ENCODE data around the gene CEP162.
"Not testable (repeated sequence)": the region's sequence is repeated elsewhere in the genome, so short reads cannot be mapped to it uniquely, and the experiment has no call there.

Gene CEP162

DNA sequence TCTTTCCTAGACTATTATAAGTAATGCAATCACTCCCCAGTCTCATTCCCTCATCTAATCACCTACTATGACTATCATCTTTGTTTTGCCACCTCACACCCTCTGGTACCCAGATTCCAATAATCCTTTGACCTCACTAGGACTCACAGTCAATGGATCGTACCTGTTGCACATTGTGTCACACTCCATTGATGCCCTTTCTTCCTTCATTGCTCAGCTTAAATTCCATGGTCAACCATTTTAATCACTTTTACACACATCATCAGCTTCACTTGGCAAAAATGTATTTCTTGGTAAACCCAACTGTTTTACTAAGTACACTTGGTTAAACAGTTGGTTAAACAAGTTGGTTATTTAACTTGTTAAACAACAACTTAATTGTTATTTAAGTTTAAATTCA, 44.0 kb downstream of the CEP162 start:
- peaks cover 19% of the 10 kb centered on the region; the same call in 1 of the 2 replicates for H3K36me3 ChIP-seq (ENCODE audit: insufficient read depth, low read depth, low read length)
- no peak overlapping the region for H3K4me3 ChIP-seq (ENCODE audit: low read length)
- H3K4me1 ChIP-seq (ENCODE audit: insufficient read depth, low read length) = no peaks in the 10 kb centered on the region
- no peaks in the 10 kb centered on the region for H3K27me3 ChIP-seq (ENCODE audit: insufficient read depth, low read length)
- H3K27ac ChIP-seq (ENCODE audit: low read length) = no peak overlapping the region
- no peak overlapping the region for H3K9ac ChIP-seq (ENCODE audit: low read depth, low read length)
- H3K9me3 ChIP-seq (ENCODE audit: insufficient read depth, low read depth, low read length) = no peaks in the 10 kb centered on the region

DNA sequence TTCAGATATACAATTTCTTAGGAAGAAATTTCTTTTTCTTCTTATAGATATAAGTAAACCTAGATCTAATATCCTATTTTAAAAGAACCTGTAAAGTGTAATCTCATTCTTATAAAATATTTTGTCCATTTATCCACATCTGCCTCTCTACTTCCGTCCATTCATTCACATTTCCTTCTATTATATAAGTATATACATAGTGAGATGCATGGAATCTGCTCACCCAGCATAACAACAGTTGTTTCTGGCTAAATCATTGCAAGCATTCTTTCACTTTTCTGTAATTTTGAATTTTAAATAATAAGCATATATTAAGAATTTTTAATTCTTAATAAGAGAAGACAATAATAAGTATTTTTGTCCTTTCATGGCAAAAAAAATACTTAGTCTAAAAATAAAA, 45.4 kb downstream of the CEP162 start:
- no peak overlapping the region for H3K4me3 ChIP-seq (ENCODE audit: low read length)
- H3K4me1 ChIP-seq (ENCODE audit: insufficient read depth, low read length) = no peaks in the 10 kb centered on the region
- H3K27ac ChIP-seq (ENCODE audit: low read length) = no peak overlapping the region
- H3K9me3 ChIP-seq (ENCODE audit: insufficient read depth, low read depth, low read length) = no peaks in the 10 kb centered on the region
- H3K9ac ChIP-seq (ENCODE audit: low read depth, low read length) = no peak overlapping the region
- no peaks in the 10 kb centered on the region for H3K27me3 ChIP-seq (ENCODE audit: insufficient read depth, low read length)
- peaks cover 16% of the 10 kb centered on the region; the same call in 1 of the 2 replicates for H3K36me3 ChIP-seq (ENCODE audit: insufficient read depth, low read depth, low read length)

DNA sequence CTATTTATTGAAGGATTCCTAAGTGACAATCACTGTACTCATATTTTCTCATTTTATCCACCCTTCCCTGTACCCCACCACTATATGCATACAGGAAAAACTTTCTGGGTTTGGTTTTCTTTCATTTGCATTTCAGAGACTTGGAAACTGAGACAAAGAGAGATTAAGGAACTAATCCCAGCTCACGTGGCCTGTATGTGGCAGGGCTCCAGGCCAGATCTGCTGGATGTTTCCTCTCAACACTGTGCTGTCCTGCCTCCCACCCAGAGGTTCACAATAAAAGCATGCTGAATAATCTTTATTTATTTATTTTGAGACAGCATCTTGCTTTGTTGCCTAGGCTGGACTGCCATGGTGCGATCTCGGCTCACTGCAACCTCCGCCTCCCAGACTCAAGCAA, 50.2 kb downstream of the CEP162 start:
- H3K9me3 ChIP-seq (ENCODE audit: insufficient read depth, low read depth, low read length) = no peaks in the 10 kb centered on the region
- H3K4me1 ChIP-seq (ENCODE audit: insufficient read depth, low read length) = no peaks in the 10 kb centered on the region
- no peak overlapping the region for H3K27ac ChIP-seq (ENCODE audit: low read length)

DNA sequence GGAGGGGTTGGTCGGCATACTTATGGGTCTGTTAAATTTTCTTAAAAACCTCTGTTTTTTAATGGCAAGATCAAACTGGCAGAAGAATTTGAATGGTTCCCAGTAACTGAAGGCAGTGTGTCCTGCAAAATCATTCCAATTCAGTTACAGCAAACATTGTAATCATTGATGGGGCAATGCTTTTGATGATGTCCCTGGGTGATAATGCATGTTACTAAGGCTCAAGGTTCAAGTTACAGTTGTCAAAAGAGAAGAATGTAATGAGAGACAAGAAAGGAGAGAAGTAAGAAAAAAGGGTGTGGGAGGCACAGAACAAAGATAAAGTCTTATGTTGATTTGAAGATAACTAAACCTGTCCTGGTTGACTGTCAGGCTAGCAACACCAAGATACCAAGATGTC, 54.9 kb downstream of the CEP162 start:
- H3K9me3 ChIP-seq (ENCODE audit: insufficient read depth, low read depth, low read length) = no peaks in the 10 kb centered on the region

More for the DNA sequence above, 50.2 kb downstream of the CEP162 start:
- no peaks in the 10 kb centered on the region for H3K27me3 ChIP-seq (ENCODE audit: insufficient read depth, low read length)
- H3K9ac ChIP-seq (ENCODE audit: low read depth, low read length) = no peak overlapping the region
- peaks cover 9% of the 10 kb centered on the region for H3K36me3 ChIP-seq (ENCODE audit: insufficient read depth, low read depth, low read length)
- no peak overlapping the region for H3K4me3 ChIP-seq (ENCODE audit: low read length)

DNA sequence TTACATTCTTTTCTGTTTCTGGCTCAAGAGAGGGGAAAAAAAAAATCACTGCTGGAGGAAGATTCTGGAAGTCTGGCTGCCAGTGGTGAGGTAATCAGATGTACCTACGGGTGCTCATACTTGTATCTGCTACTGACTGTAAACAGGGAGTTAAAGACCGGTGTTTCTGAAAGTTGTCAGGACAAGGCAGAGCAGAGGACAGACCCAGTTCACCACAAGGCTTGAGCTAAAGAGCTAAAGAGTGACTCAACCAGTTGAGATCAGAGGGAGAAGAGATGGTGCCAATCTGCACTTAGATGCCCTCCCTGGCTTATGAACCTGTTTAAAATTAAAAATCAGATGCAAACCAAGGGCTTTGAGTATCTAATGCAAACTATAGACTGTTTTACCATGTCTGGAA, 55.4 kb downstream of the CEP162 start:
- no peak overlapping the region for H3K9ac ChIP-seq (ENCODE audit: low read depth, low read length)
- H3K4me1 ChIP-seq (ENCODE audit: insufficient read depth, low read length) = no peaks in the 10 kb centered on the region
- no peaks in the 10 kb centered on the region for H3K9me3 ChIP-seq (ENCODE audit: insufficient read depth, low read depth, low read length)
- H3K27me3 ChIP-seq (ENCODE audit: insufficient read depth, low read length) = no peaks in the 10 kb centered on the region
- peaks cover 29% of the 10 kb centered on the region for H3K36me3 ChIP-seq (ENCODE audit: insufficient read depth, low read depth, low read length)
- H3K4me3 ChIP-seq (ENCODE audit: low read length) = no peak overlapping the region
- no peak overlapping the region for H3K27ac ChIP-seq (ENCODE audit: low read length)

More for the DNA sequence above, 54.9 kb downstream of the CEP162 start:
- H3K9ac ChIP-seq (ENCODE audit: low read depth, low read length) = no peak overlapping the region
- no peak overlapping the region for H3K4me3 ChIP-seq (ENCODE audit: low read length)
- H3K27ac ChIP-seq (ENCODE audit: low read length) = no peak overlapping the region
- peaks cover 24% of the 10 kb centered on the region for H3K36me3 ChIP-seq (ENCODE audit: insufficient read depth, low read depth, low read length)
- no peaks in the 10 kb centered on the region for H3K4me1 ChIP-seq (ENCODE audit: insufficient read depth, low read length)
- H3K27me3 ChIP-seq (ENCODE audit: insufficient read depth, low read length) = no peaks in the 10 kb centered on the region

DNA sequence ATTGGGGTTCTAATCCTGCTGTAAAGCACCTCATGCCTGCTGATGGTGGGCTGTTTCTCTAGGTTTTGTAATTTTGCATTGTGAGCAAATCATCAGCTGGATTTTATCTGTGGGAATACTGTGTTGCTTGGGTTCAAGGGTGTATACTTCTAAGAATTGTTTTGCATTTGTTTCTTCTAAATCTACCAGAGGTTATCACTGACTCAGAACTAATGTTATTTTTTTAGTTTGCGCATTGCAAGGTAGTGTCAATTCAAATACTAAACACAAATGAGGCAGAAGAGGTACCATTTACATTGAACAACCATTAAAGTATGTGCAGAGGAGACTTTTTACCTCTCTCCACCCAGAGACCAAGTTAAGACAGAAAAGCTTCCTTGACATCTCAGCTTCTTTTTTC, 60.0 kb downstream of the CEP162 start:
- Histone ChIP-seq H3K27me3 (ENCODE audit: insufficient read depth, low read length) (no peaks in the 10 kb centered on the region), H3K36me3 (ENCODE audit: insufficient read depth, low read depth, low read length) (peaks cover 27% of the 10 kb centered on the region; the same call in 1 of the 2 replicates), H3K9me3 (ENCODE audit: insufficient read depth, low read depth, low read length) (no peaks in the 10 kb centered on the region), H3K4me3 (ENCODE audit: low read length) (no peak overlapping the region), H3K9ac (ENCODE audit: low read depth, low read length) (no peak overlapping the region), H3K27ac (ENCODE audit: low read length) (no peak overlapping the region), H3K4me1 (ENCODE audit: insufficient read depth, low read length) (no peaks in the 10 kb centered on the region)

DNA sequence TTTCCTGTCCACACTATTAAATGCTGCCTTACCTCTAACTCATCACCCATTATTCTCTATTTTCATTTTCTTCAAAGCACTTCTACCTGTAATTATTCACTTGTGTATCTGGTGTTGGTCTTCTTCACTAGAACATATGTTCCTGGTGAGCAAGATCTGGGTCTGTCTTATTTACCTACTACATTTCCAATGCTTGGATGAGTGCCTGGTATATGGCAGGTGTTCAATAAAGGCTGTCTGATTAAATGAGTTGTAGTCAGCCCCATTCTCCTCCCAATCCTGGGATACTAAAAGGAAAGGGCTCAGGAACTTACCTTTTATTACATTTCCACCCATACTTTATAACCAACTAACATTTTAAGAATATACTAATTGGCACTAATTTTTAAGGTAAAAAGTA, 61.0 kb downstream of the CEP162 start:
- Histone ChIP-seq H3K4me1 (ENCODE audit: insufficient read depth, low read length) (no peaks in the 10 kb centered on the region), H3K4me3 (ENCODE audit: low read length) (no peak overlapping the region), H3K27me3 (ENCODE audit: insufficient read depth, low read length) (no peaks in the 10 kb centered on the region), H3K9me3 (ENCODE audit: insufficient read depth, low read depth, low read length) (no peaks in the 10 kb centered on the region), H3K9ac (ENCODE audit: low read depth, low read length) (no peak overlapping the region), H3K27ac (ENCODE audit: low read length) (no peak overlapping the region), H3K36me3 (ENCODE audit: insufficient read depth, low read depth, low read length) (peaks cover 24% of the 10 kb centered on the region; the same call in 1 of the 2 replicates)

DNA sequence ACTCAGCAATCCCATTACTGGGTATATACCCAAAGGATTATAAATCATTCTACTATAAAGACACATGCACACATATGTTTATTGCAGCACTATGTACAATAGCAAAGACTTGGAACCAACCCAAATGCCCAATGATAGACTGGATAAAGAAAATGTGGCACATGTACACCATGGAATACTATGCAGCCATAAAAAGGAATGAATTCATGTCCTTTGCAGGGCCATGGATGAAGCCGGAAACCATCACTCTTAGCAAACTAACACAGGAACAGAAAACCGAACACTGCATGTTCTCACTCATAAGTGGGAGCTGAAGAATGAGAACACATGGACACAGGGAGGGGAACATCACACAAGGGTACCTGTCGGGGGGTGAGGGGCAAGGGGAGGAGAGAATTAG, 63.1 kb downstream of the CEP162 start:
- H3K36me3 ChIP-seq (ENCODE audit: insufficient read depth, low read depth, low read length) = peaks cover 26% of the 10 kb centered on the region; the same call in 1 of the 2 replicates
- H3K9ac ChIP-seq (ENCODE audit: low read depth, low read length); H3K27me3 ChIP-seq (ENCODE audit: insufficient read depth, low read length); H3K27ac ChIP-seq (ENCODE audit: low read length); H3K4me3 ChIP-seq (ENCODE audit: low read length); H3K4me1 ChIP-seq (ENCODE audit: insufficient read depth, low read length); H3K9me3 ChIP-seq (ENCODE audit: insufficient read depth, low read depth, low read length): not testable (repeated sequence)

DNA sequence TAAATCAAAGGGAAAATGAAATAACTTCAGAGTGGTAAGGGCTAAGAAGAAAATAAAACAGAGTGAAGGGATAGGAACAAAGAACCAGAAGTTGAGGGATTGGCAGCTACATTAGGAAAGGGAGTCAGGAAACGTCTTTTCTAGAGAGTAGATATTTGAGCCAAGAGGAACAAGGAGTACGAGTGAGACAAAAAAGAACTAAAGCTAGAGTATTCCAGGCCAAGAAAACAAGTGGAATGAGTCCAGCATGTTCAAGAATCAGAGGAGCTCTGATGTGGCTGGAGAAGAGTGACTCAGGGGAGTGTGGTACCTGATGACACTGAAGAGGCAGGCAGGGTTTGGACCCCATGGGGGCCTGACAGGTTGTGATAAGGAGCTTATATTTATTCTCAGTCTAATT, 66.3 kb downstream of the CEP162 start:
- Histone ChIP-seq H3K27ac (ENCODE audit: low read length) (no peak overlapping the region), H3K4me3 (ENCODE audit: low read length) (no peak overlapping the region), H3K9me3 (ENCODE audit: insufficient read depth, low read depth, low read length) (no peaks in the 10 kb centered on the region), H3K36me3 (ENCODE audit: insufficient read depth, low read depth, low read length) (peaks cover 17% of the 10 kb centered on the region; the same call in 1 of the 2 replicates), H3K27me3 (ENCODE audit: insufficient read depth, low read length) (no peaks in the 10 kb centered on the region), H3K9ac (ENCODE audit: low read depth, low read length) (no peak overlapping the region), H3K4me1 (ENCODE audit: insufficient read depth, low read length) (no peaks in the 10 kb centered on the region)

DNA sequence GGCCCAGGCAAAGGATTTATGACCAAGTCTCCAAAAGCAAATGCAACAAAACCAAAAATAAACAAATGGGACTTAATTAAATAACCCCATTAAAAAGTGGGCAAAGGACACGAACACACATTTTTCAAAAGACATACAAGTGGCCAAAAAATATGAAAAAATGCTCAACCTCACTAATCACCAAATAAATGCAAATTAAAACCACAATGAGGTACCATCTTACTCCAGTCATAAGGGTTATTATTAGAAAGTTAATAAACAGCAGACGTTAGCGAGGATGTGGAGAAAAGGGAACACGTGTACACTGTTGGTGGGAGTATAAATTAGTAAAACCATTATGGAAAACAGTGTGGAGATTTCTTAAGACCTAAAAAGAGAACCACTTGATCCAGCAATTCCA, 71.1 kb downstream of the CEP162 start:
- Histone ChIP-seq H3K36me3 (ENCODE audit: insufficient read depth, low read depth, low read length) (peaks cover 32% of the 10 kb centered on the region; the same call in 1 of the 2 replicates), H3K9me3 (ENCODE audit: insufficient read depth, low read depth, low read length) (no peaks in the 10 kb centered on the region), H3K4me1 (ENCODE audit: insufficient read depth, low read length) (no peaks in the 10 kb centered on the region), H3K4me3 (ENCODE audit: low read length) (no peak overlapping the region), H3K27me3 (ENCODE audit: insufficient read depth, low read length) (no peaks in the 10 kb centered on the region), H3K27ac (ENCODE audit: low read length) (no peak overlapping the region), H3K9ac (ENCODE audit: low read depth, low read length) (no peak overlapping the region)

DNA sequence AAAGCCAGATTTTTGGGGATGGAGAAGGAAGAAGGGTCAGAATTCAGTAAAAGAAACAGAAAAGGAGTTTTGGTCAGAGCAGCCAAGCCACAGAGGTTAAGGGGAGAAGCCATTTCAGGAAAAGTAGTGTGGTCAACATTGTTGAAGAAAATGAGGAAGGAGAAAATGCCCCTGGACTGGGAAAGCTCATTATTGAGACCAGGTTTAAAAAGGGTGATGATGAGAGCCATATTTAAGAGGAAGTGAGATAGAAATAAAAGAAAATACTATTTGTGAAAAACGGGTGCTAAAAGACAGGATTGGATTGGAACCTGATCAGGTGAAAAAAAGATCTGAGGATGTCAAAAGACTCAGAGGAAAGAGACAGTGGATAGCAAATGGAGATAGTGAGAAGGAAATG, 75.8 kb downstream of the CEP162 start:
- H3K9me3 ChIP-seq (ENCODE audit: insufficient read depth, low read depth, low read length) = no peaks in the 10 kb centered on the region
- H3K4me1 ChIP-seq (ENCODE audit: insufficient read depth, low read length) = no peaks in the 10 kb centered on the region
- peaks cover 23% of the 10 kb centered on the region; the same call in 1 of the 2 replicates for H3K36me3 ChIP-seq (ENCODE audit: insufficient read depth, low read depth, low read length)
- H3K9ac ChIP-seq (ENCODE audit: low read depth, low read length) = no peak overlapping the region
- no peak overlapping the region for H3K27ac ChIP-seq (ENCODE audit: low read length)
- H3K4me3 ChIP-seq (ENCODE audit: low read length) = no peak overlapping the region
- H3K27me3 ChIP-seq (ENCODE audit: insufficient read depth, low read length) = no peaks in the 10 kb centered on the region

DNA sequence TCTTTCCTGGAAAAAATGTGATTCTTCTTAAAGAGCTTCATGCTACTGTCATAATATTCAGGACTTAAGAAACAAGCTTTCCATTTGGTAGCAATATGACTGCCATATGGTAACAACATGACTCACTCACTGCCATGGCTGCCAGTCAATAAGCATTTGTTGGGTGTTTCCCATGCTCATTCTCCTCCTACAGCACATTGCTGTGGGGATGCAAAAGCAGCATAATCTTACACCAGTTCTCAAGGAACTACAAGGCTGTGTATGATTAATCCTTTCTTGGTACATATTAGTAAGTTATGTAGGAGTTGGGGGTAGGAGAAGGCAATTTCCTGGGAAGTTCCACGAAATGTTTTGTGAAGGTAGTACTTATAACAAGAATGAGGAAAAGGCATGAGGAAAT, 76.7 kb downstream of the CEP162 start:
- Histone ChIP-seq H3K27me3 (ENCODE audit: insufficient read depth, low read length) (no peaks in the 10 kb centered on the region), H3K27ac (ENCODE audit: low read length) (no peak overlapping the region), H3K4me3 (ENCODE audit: low read length) (no peak overlapping the region), H3K9me3 (ENCODE audit: insufficient read depth, low read depth, low read length) (no peaks in the 10 kb centered on the region), H3K36me3 (ENCODE audit: insufficient read depth, low read depth, low read length) (peaks cover 27% of the 10 kb centered on the region), H3K4me1 (ENCODE audit: insufficient read depth, low read length) (no peaks in the 10 kb centered on the region), H3K9ac (ENCODE audit: low read depth, low read length) (no peak overlapping the region)

DNA sequence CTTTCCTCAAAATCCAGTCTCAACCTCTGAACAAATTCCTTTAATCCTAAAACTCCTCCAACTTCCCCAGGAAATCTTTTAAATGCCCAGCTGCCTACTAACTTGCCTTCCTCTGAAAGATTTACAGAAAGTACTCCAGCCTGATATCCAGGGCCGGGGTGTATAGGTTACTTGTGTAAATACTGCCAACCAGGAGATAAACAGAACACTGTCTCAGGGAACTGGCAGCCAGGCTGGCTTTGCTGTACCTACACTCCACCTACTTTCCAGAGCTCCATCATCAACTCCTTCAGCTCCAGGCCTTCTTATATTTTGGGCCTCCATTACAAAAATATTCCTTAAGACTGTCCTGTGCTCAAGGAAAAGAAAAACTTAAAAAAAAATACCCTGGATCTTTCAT, 85.9 kb downstream of the CEP162 start:
- no peaks in the 10 kb centered on the region for H3K4me1 ChIP-seq (ENCODE audit: insufficient read depth, low read length)
- peaks cover 14% of the 10 kb centered on the region for H3K36me3 ChIP-seq (ENCODE audit: insufficient read depth, low read depth, low read length)
- H3K9ac ChIP-seq (ENCODE audit: low read depth, low read length) = no peak overlapping the region
- H3K27ac ChIP-seq (ENCODE audit: low read length) = no peak overlapping the region
- H3K9me3 ChIP-seq (ENCODE audit: insufficient read depth, low read depth, low read length) = no peaks in the 10 kb centered on the region
- H3K27me3 ChIP-seq (ENCODE audit: insufficient read depth, low read length) = no peaks in the 10 kb centered on the region
- H3K4me3 ChIP-seq (ENCODE audit: low read length) = no peak overlapping the region
